ENCODE measurements around the gene ATOH8.

The ATOH8 gene

DNA sequence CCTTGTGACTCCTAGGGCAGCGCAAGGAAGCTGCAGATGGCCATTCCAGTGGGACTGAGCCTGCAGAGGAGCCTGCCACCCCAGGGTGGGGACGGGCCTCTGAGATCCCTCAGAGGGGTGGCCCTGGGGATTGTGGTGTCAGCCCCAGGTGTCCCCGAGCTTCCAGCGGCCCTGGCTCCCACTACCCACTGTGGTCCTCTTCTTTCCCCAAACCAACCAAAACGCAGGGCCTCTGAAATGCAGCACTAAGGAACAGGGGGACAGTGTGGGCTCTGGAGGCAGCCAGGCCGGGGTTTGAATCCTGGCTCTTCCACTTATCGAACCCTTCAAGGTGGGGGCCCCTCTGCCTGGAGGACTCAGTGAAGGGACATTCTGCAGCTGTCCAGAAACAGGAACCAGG, 32.7 kb downstream of the ATOH8 start:
- no peak overlapping the region for H3K4me3 ChIP-seq (ENCODE audit: low read depth, low read length)
- DNase-seq (ENCODE audit: low read depth), result no peak
- TF ChIP-seq, protein P1, sequence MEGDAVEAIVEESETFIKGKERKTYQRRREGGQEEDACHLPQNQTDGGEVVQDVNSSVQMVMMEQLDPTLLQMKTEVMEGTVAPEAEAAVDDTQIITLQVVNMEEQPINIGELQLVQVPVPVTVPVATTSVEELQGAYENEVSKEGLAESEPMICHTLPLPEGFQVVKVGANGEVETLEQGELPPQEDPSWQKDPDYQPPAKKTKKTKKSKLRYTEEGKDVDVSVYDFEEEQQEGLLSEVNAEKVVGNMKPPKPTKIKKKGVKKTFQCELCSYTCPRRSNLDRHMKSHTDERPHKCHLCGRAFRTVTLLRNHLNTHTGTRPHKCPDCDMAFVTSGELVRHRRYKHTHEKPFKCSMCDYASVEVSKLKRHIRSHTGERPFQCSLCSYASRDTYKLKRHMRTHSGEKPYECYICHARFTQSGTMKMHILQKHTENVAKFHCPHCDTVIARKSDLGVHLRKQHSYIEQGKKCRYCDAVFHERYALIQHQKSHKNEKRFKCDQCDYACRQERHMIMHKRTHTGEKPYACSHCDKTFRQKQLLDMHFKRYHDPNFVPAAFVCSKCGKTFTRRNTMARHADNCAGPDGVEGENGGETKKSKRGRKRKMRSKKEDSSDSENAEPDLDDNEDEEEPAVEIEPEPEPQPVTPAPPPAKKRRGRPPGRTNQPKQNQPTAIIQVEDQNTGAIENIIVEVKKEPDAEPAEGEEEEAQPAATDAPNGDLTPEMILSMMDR (IDR thresholded peaks at IDR 0.05; ENCODE audit: insufficient read depth, low read depth, low read length, missing control alignments), result no peak

- DNase-seq (ENCODE audit: low read depth), result no peak
- TF ChIP-seq, protein P1 (IDR thresholded peaks at IDR 0.05; ENCODE audit: insufficient read depth, low read depth, low read length, missing control alignments), result no peak
- no peak overlapping the region for H3K4me3 ChIP-seq (ENCODE audit: low read depth, low read length)
These were observed 33.1 kb downstream of the ATOH8 start for GRCh38 chr2:85786865-85787264.

DNA sequence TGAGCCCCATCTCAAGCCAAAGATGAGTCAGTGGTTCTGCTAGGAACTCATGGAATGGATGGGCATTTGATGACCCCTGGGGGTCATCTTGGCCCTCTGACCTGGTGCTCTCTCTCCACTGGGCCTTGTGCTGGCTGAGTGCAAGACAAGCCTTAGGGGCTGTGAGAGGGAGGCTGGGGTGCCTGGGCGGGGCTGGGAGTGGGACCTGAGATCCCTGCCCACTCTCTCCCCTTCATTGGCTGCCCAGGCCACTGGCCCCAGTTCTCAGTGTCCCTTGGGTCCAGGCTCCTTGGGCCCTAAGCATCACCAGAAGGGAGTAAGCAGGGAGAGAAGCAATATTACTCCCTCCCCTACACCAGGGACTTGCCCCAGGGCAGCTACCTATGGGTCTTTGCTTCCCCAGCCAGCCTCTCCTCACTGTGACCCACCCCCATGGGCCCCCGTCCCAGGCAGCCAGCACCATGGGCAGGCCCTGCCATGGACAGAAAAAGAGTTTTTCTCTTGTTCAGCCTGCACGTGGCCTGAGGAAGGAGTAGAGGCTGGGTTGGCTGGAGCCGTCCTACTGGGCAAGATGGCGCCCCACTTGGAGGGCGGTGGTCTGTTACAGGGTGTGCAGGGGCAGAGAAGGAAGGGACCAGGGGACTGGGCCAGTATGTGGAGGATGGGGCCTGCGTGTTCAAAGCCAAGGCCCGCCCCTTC, 33.6 kb downstream of the ATOH8 start:
- TF ChIP-seq, protein P1 (IDR thresholded peaks at IDR 0.05; ENCODE audit: insufficient read depth, low read depth, low read length, missing control alignments), result no peak
- no peak overlapping the region for H3K4me3 ChIP-seq (ENCODE audit: low read depth, low read length)
- no peak for DNase-seq (ENCODE audit: low read depth)

DNA sequence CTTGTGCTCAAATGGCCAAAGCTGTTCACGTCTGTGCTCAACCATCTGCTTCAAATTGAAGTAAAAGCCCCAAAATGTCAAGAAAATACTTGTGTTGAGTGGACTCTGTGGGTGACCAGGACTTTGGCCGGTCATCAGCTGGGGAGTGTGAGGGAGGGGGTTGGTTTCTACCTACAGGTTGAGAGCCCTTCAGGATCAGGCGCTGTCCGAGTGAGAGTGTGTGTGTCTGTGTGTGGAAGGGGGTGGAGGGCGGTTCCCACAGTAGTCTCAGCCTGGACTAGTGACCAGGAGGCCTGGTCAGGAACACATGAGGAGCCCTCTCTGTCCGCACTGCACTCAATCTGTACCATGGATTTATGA, 34.2 kb downstream of the ATOH8 start:
- no peak for DNase-seq (ENCODE audit: low read depth)
- TF ChIP-seq, protein P1 (IDR thresholded peaks at IDR 0.05; ENCODE audit: insufficient read depth, low read depth, low read length, missing control alignments), result no peak
- H3K4me3 ChIP-seq (ENCODE audit: low read depth, low read length), result no peak overlapping the region

GRCh38 chr2:85788603-85789002, 34.8 kb downstream of the ATOH8 start:
- no peak for DNase-seq (ENCODE audit: low read depth)
- H3K4me3 ChIP-seq (ENCODE audit: low read depth, low read length), result no peak overlapping the region
- TF ChIP-seq, protein P1 (IDR thresholded peaks at IDR 0.05; ENCODE audit: insufficient read depth, low read depth, low read length, missing control alignments), result no peak

DNA sequence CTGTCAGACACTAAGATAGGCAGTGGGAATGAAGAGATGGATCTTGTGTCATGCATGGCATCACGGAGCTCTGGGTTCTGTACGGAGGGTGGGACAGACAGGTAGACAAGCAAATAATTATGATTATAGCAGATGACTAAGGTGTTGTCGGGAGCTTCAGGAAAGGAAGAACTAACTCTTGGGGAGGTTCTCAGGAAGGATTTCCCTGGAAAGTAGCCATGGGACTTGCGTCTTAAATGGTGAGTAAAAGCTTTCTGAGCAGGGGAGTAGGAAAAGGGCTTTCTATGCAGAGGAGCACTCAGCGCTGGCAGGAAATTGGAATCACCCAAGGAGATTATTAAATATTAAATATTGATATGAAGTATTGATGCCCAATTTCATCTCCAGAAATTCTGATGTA, 35.5 kb downstream of the ATOH8 start:
- DNase-seq (ENCODE audit: low read depth), result no peak
- TF ChIP-seq, protein P1 (IDR thresholded peaks at IDR 0.05; ENCODE audit: insufficient read depth, low read depth, low read length, missing control alignments), result no peak

GRCh38 chr2:85790032-85790431, 36.2 kb downstream of the ATOH8 start:
- DNase-seq (ENCODE audit: low read depth), result no peak
- TF ChIP-seq, protein P1 (IDR thresholded peaks at IDR 0.05; ENCODE audit: insufficient read depth, low read depth, low read length, missing control alignments), result no peak
- H3K4me3 ChIP-seq (ENCODE audit: low read depth, low read length), result no peak overlapping the region

More for the DNA sequence above, 35.5 kb downstream of the ATOH8 start:
- H3K4me3 ChIP-seq (ENCODE audit: low read depth, low read length), result no peak overlapping the region
